ENCODE results near the gene ATP6V1F.

ATP6V1F gene

GRCh38 chr7:128862571-128863432 lies at the start of gene ATP6V1F:
Gene ATP6V1F (plus strand): TSS chr7:128862856. CDS start chr7:128862905, 49 bp downstream.
- no peak for TF ChIP-seq SP1 (IDR thresholded peaks at IDR 0.05)
- no peak for TF ChIP-seq FOXK2 (IDR thresholded peaks at IDR 0.05)
- TF ChIP-seq L3MBTL2 (conservative IDR thresholded peaks at IDR 0.05) = 0 out of 2 replicates have a peak, but pooled peaks have one; percentile 19
- TF ChIP-seq ARNT (IDR thresholded peaks at IDR 0.05) = no peak
- peak; percentile 98 for DNase-seq (ENCODE audit: extremely low spot score)
- ChIA-PET CTCF (interaction anchor here (0.6 to 2.8 kb wide), 7 partner anchors 10 to 438 kb away, joined by 3 to 13 read pairs (median 5); no protein-coding TSS in a partner anchor), POLR2A (interaction anchor here (0.6 to 3.1 kb wide), 18 partner anchors 10 to 258 kb away, joined by 3 to 32 read pairs (median 4); partner anchors contain the start of gene CALU)

- TF ChIP-seq NFRKB (IDR thresholded peaks at IDR 0.05) = no peak
- TF ChIP-seq PKNOX1 (IDR thresholded peaks at IDR 0.05) = no peak
- no peak for TF ChIP-seq SP1 (IDR thresholded peaks at IDR 0.05)
- no peak for TF ChIP-seq ELF4 (IDR thresholded peaks at IDR 0.05)
- TF ChIP-seq CTBP1 (IDR thresholded peaks at IDR 0.05; ENCODE audit: borderline replicate concordance) = no peak
- TF ChIP-seq ARNT (IDR thresholded peaks at IDR 0.05) = no peak
- no peak for TF ChIP-seq SUZ12 (IDR thresholded peaks at IDR 0.05)
- no peak for TF ChIP-seq ZNF384 (IDR thresholded peaks at IDR 0.05)
- TF ChIP-seq TARDBP (IDR thresholded peaks at IDR 0.05) = no peak
- TF ChIP-seq L3MBTL2 (conservative IDR thresholded peaks at IDR 0.05) = no peak
- TF ChIP-seq BHLHE40 (IDR thresholded peaks at IDR 0.05; ENCODE audit: borderline replicate concordance) = no peak
- TF ChIP-seq FOXA1 (IDR thresholded peaks at IDR 0.05) = no peak
- TF ChIP-seq LEF1 (IDR thresholded peaks at IDR 0.05; ENCODE audit: borderline replicate concordance) = no peak
- TF ChIP-seq FOXM1 (IDR thresholded peaks at IDR 0.05; ENCODE audit: borderline replicate concordance) = no peak
- no peak for TF ChIP-seq FOXK2 (IDR thresholded peaks at IDR 0.05)
- no peak for TF ChIP-seq HDGF (IDR thresholded peaks at IDR 0.05; ENCODE audit: borderline replicate concordance)
- POLR2A ChIA-PET = no interaction called here
- no peak for DNase-seq (ENCODE audit: extremely low spot score)
- CTCF ChIA-PET = no interaction called here
These were observed 48.2 kb upstream of the ATP6V1F start for GRCh38 chr7:128814499-128814898.

- TF ChIP-seq NFRKB (IDR thresholded peaks at IDR 0.05) (no peak), ELF4 (IDR thresholded peaks at IDR 0.05) (no peak), HDGF (IDR thresholded peaks at IDR 0.05; ENCODE audit: borderline replicate concordance) (no peak), PKNOX1 (IDR thresholded peaks at IDR 0.05) (no peak)
- no peak for DNase-seq (ENCODE audit: extremely low spot score)
- CTCF ChIA-PET = no interaction called here
- POLR2A ChIA-PET = no interaction called here
These were observed 47.2 kb upstream of the ATP6V1F start for GRCh38 chr7:128815289-128815942.

- POLR2A ChIA-PET = interaction anchor here (1.1 kb wide), 1 partner anchor 13 kb away, joined by 3 read pairs; no protein-coding TSS in a partner anchor
These were observed 44.0 kb upstream of the ATP6V1F start for GRCh38 chr7:128818694-128819093.

GRCh38 chr7:128821724-128822123 lies 40.9 kb upstream of the ATP6V1F start:
- ChIA-PET POLR2A (interaction anchor here (0.9 kb wide), 1 partner anchor 9 kb away, joined by 3 read pairs; no protein-coding TSS in a partner anchor), CTCF (interaction anchor here (0.7 kb wide), 1 partner anchor 10 kb away, joined by 3 read pairs; no protein-coding TSS in a partner anchor)
- no peak for DNase-seq (ENCODE audit: extremely low spot score)
- no peak for TF ChIP-seq SP1 (IDR thresholded peaks at IDR 0.05)
- no peak for TF ChIP-seq ELF4 (IDR thresholded peaks at IDR 0.05)
- TF ChIP-seq CTBP1 (IDR thresholded peaks at IDR 0.05; ENCODE audit: borderline replicate concordance) = no peak
- TF ChIP-seq ARNT (IDR thresholded peaks at IDR 0.05) = no peak
- no peak for TF ChIP-seq PKNOX1 (IDR thresholded peaks at IDR 0.05)
- TF ChIP-seq FOXA1 (IDR thresholded peaks at IDR 0.05) = no peak
- TF ChIP-seq FOXK2 (IDR thresholded peaks at IDR 0.05) = no peak
- no peak for TF ChIP-seq HDGF (IDR thresholded peaks at IDR 0.05; ENCODE audit: borderline replicate concordance)
- TF ChIP-seq TARDBP (IDR thresholded peaks at IDR 0.05) = no peak
- no peak for TF ChIP-seq BHLHE40 (IDR thresholded peaks at IDR 0.05; ENCODE audit: borderline replicate concordance)
- no peak for TF ChIP-seq LEF1 (IDR thresholded peaks at IDR 0.05; ENCODE audit: borderline replicate concordance)

More at GRCh38 chr7:128818694-128819093, 44.0 kb upstream of the ATP6V1F start:
- DNase-seq (ENCODE audit: extremely low spot score) = no peak
- CTCF ChIA-PET = no interaction called here
- no peak for TF ChIP-seq SP1 (IDR thresholded peaks at IDR 0.05)

GRCh38 chr7:128826512-128826911 lies 36.1 kb upstream of the ATP6V1F start:
- TF ChIP-seq TARDBP (IDR thresholded peaks at IDR 0.05) (no peak), SP1 (IDR thresholded peaks at IDR 0.05) (no peak), L3MBTL2 (conservative IDR thresholded peaks at IDR 0.05) (no peak), FOXM1 (IDR thresholded peaks at IDR 0.05; ENCODE audit: borderline replicate concordance) (no peak), HDGF (IDR thresholded peaks at IDR 0.05; ENCODE audit: borderline replicate concordance) (no peak), BHLHE40 (IDR thresholded peaks at IDR 0.05; ENCODE audit: borderline replicate concordance) (no peak), ZNF384 (IDR thresholded peaks at IDR 0.05) (no peak), FOXK2 (IDR thresholded peaks at IDR 0.05) (no peak), ARNT (IDR thresholded peaks at IDR 0.05) (no peak)
- ChIA-PET CTCF (interaction anchor here (0.7 to 1.0 kb wide), 2 partner anchors 47 to 160 kb away, joined by 3 to 8 read pairs; no protein-coding TSS in a partner anchor), POLR2A (interaction anchor here (1.2 kb wide), 1 partner anchor 34 kb away, joined by 6 read pairs; no protein-coding TSS in a partner anchor)

More at GRCh38 chr7:128826512-128826911, 36.1 kb upstream of the ATP6V1F start:
- no peak for DNase-seq (ENCODE audit: extremely low spot score)
